ENCODE data around the gene GTPBP1. TPM values are rescaled to one million over a fixed set of nuclear protein-coding genes. Genes with fewer than 3 reads are reported as not detected.

GTPBP1 gene
- total and polyA plus RNA-seq, 2 of the 13 experiments (the other 11 are each of a cell fraction or from before 2014, with no cell fraction given), result 22.3 to 27.0 TPM

DNA sequence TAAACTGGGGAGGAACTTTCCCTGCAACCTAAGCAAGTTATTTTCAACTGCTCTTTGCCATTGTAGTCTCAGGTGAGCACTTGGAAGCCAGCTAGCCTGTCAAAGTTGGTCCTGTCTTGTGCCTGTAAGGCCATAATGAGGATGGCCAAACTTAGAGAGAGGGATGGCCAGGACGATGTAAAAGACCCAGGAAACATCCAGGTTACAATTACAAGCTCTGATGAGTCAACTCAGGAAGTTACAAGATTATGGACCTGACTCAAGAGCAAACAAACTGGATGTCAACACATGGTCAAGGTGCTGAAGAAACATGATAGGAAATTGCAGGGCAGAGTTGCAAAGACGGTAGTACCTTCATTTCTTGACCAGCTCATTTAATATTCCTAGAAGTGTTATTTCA, 1.6 kb downstream of the GTPBP1 start:
- Histone ChIP-seq H3K9ac (ENCODE audit: insufficient read depth, low read depth, low read length) (peak overlapping the region; percentile 90), H3K36me3 (replicated peaks in 1 of 2; ENCODE audit: control insufficient read depth in 1 of 2, insufficient read depth in 2 of 2, low read length in 2 of 2) (peaks cover 8 to 21% of the 10 kb centered on the region in 2 experiments), H3K79me2 (ENCODE audit: insufficient read depth, low read length) (peaks cover 65% of the 10 kb centered on the region), H3K4me3 (replicated peaks in 1 of 3; ENCODE audit: insufficient read depth in 1 of 3, low read depth in 2 of 3, low read length in 3 of 3) (peak overlapping the region; percentile 82 to 87 (median 83); a peak in 5 of 6 replicates), H3K27ac (ENCODE audit: extremely low read length, insufficient read depth, low read length) (peak overlapping the region; percentile 74), H2AFZ (ENCODE audit: low read length) (no peak overlapping the region), H3K9me3 (ENCODE audit: low read length) (no peaks in the 10 kb centered on the region), H4K20me1 (ENCODE audit: insufficient read depth, low read length) (peaks cover 44% of the 10 kb centered on the region), H3K27me3 (ENCODE audit: control insufficient read depth in 1 of 2, insufficient read depth in 2 of 2, low read length in 2 of 2) (no peaks in the 10 kb centered on the region; a peak in 1 of 5 replicates), H3K4me1 (ENCODE audit: insufficient read depth, low read length) (peaks cover 41% of the 10 kb centered on the region), H3K4me2 (ENCODE audit: low read depth, low read length) (peak overlapping the region; percentile 87)
- ChIA-PET CTCF (ENCODE audit: low intra/inter-chr PET ratio, low total read pairs) (no interaction called here), POLR2A (interaction anchor here (0.9 to 5.8 kb wide), 8 partner anchors 8 to 49 kb away, joined by 3 to 51 read pairs (median 5); partner anchors contain the start of genes SUN2 and TOMM22)
- in situ Hi-C loops (cut with HindIII; ENCODE audit: extremely low pct_ligation_motif_present, low pct_unique_long_range_greater_than_20kb), result no loop called here
- WGBS (ENCODE audit: low lambda C conversion rate), result 4% methylated on average over 2 of the region's 2 CpGs
- TSS peak; percentile 64 for BruUV-seq (replicated peaks)
- DNase-seq (ENCODE audit: low spot score), result peak; percentile 80
- ATAC-seq, result no peak
- peak; percentile 96 for FAIRE-seq
- intact Hi-C loops (cut with micrococcal nuclease; ENCODE audit: unreplicated experiment), result no loop called here
- peak; percentile 91 for TF ChIP-seq RARA (CRISPR knock-in tag; IDR thresholded peaks at IDR 0.05)
- no peak for TF ChIP-seq ZNF768 (CRISPR knock-in tag; IDR thresholded peaks at IDR 0.05)
- TF ChIP-seq, protein P1, sequence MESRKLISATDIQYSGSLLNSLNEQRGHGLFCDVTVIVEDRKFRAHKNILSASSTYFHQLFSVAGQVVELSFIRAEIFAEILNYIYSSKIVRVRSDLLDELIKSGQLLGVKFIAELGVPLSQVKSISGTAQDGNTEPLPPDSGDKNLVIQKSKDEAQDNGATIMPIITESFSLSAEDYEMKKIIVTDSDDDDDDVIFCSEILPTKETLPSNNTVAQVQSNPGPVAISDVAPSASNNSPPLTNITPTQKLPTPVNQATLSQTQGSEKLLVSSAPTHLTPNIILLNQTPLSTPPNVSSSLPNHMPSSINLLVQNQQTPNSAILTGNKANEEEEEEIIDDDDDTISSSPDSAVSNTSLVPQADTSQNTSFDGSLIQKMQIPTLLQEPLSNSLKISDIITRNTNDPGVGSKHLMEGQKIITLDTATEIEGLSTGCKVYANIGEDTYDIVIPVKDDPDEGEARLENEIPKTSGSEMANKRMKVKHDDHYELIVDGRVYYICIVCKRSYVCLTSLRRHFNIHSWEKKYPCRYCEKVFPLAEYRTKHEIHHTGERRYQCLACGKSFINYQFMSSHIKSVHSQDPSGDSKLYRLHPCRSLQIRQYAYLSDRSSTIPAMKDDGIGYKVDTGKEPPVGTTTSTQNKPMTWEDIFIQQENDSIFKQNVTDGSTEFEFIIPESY (CRISPR knock-in tag; IDR thresholded peaks at IDR 0.05), result no peak
- no peak for TF ChIP-seq ZNF788 (CRISPR knock-in tag; IDR thresholded peaks at IDR 0.05; ENCODE audit: borderline replicate concordance)
- TF ChIP-seq TGIF2 (CRISPR knock-in tag; IDR thresholded peaks at IDR 0.05), result no peak; the same call in 1 of the 2 replicates
- TF ChIP-seq, protein P2, sequence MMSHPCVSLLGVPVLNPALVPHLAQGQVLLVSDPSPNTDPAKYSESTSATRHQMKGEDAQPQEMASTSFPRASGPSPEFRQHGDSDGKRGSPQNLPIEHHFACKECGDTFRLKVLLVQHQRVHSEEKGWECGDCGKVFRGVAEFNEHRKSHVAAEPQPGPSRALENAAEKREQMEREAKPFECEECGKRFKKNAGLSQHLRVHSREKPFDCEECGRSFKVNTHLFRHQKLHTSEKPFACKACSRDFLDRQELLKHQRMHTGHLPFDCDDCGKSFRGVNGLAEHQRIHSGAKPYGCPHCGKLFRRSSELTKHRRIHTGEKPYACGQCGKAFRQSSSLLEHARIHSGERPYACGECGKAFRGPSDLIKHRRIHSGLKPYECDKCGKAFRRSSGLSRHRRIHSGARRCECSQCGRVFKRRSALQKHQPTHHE (CRISPR knock-in tag; IDR thresholded peaks at IDR 0.05; ENCODE audit: borderline replicate concordance), result no peak
- no peak for TF ChIP-seq NR2C2 (CRISPR knock-in tag; IDR thresholded peaks at IDR 0.05; ENCODE audit: borderline replicate concordance)
- TF ChIP-seq NFE2L2 (IDR thresholded peaks at IDR 0.05; ENCODE audit: low read length), result no peak
- TF ChIP-seq, protein P3, sequence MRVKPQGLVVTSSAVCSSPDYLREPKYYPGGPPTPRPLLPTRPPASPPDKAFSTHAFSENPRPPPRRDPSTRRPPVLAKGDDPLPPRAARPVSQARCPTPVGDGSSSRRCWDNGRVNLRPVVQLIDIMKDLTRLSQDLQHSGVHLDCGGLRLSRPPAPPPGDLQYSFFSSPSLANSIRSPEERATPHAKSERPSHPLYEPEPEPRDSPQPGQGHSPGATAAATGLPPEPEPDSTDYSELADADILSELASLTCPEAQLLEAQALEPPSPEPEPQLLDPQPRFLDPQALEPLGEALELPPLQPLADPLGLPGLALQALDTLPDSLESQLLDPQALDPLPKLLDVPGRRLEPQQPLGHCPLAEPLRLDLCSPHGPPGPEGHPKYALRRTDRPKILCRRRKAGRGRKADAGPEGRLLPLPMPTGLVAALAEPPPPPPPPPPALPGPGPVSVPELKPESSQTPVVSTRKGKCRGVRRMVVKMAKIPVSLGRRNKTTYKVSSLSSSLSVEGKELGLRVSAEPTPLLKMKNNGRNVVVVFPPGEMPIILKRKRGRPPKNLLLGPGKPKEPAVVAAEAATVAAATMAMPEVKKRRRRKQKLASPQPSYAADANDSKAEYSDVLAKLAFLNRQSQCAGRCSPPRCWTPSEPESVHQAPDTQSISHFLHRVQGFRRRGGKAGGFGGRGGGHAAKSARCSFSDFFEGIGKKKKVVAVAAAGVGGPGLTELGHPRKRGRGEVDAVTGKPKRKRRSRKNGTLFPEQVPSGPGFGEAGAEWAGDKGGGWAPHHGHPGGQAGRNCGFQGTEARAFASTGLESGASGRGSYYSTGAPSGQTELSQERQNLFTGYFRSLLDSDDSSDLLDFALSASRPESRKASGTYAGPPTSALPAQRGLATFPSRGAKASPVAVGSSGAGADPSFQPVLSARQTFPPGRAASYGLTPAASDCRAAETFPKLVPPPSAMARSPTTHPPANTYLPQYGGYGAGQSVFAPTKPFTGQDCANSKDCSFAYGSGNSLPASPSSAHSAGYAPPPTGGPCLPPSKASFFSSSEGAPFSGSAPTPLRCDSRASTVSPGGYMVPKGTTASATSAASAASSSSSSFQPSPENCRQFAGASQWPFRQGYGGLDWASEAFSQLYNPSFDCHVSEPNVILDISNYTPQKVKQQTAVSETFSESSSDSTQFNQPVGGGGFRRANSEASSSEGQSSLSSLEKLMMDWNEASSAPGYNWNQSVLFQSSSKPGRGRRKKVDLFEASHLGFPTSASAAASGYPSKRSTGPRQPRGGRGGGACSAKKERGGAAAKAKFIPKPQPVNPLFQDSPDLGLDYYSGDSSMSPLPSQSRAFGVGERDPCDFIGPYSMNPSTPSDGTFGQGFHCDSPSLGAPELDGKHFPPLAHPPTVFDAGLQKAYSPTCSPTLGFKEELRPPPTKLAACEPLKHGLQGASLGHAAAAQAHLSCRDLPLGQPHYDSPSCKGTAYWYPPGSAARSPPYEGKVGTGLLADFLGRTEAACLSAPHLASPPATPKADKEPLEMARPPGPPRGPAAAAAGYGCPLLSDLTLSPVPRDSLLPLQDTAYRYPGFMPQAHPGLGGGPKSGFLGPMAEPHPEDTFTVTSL (CRISPR knock-in tag; IDR thresholded peaks at IDR 0.05; ENCODE audit: borderline replicate concordance), result peak; percentile 77
- TF ChIP-seq FOXP1 (IDR thresholded peaks at IDR 0.05), result no peak
- peak; percentile 83 for TF ChIP-seq FOXP1 (CRISPR knock-in tag; IDR thresholded peaks at IDR 0.05)
- TF ChIP-seq ZNF264 (CRISPR knock-in tag; IDR thresholded peaks at IDR 0.05), result 0 out of 2 replicates have a peak, but pooled peaks have one; percentile 19
- peak; percentile 25; the same call in 1 of the 2 replicates for TF ChIP-seq HNF4G (IDR thresholded peaks at IDR 0.05; ENCODE audit: borderline replicate concordance, low read depth, low read length)
- TF ChIP-seq HNF4G (CRISPR knock-in tag; IDR thresholded peaks at IDR 0.05; ENCODE audit: borderline replicate concordance, low read depth), result no peak
- TF ChIP-seq, protein P4, sequence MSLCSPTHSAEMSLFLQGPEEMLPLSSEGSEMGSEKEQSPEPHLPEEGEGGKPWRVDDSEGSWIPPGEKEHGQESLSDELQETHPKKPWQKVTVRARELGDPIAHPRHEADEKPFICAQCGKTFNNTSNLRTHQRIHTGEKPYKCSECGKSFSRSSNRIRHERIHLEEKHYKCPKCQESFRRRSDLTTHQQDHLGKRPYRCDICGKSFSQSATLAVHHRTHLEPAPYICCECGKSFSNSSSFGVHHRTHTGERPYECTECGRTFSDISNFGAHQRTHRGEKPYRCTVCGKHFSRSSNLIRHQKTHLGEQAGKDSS (CRISPR knock-in tag; IDR thresholded peaks at IDR 0.05; ENCODE audit: borderline replicate concordance, low read depth), result no peak
- TF ChIP-seq BCL6 (CRISPR knock-in tag; IDR thresholded peaks at IDR 0.05), result peak; percentile 64
